T-cell (primary cell): ENCODE measurements around the gene ADAP2. TPM values are rescaled to one million over a fixed set of nuclear protein-coding genes. Genes with fewer than 3 reads are reported as not detected.
"Not testable (repeated sequence)": the region's sequence is repeated elsewhere in the genome, so short reads cannot be mapped to it uniquely, and the experiment has no call there.

Experiments
- ATAC-seq, 4 experiments: fragments of 200-7000 bp in 3 of 4; fragments of 150-1000 bp in 1 of 4; cut with Tn5 transposase; replicated peaks in 1 of 4; 1 replicate in 3 of 4; 2 replicates in 1 of 4; pipeline ENCODE4 v1.10.0; 2021; ENCODE audit warnings: moderate library complexity in 3 of 4, mild to moderate bottlenecking in 2 of 4, moderate number of reproducible peaks in 1 of 4
- CTCF ChIA-PET, 2 donors: fragments of 300-600 bp; sonication (Branson Sonifier 250); formaldehyde crosslinking; loops; one replicate each; lab custom pipeline; 2022; ENCODE audit warnings: antibody characterized with exemption in 2 of 2; lab: Charles Lee
- POLR2A ChIA-PET, 2 donors: fragments of 300-600 bp; sonication (Branson Sonifier 250); formaldehyde crosslinking; loops; one replicate each; lab custom pipeline; 2022; ENCODE audit warnings: antibody characterized with exemption in 2 of 2; lab: Charles Lee
- DNase-seq, 35 experiments: peaks; one replicate each; pipeline versions ENCODE4 v3.0.0 to v3.0.0-alpha.2; 2013 to 2023
- H3K27ac ChIP-seq: one replicate; pipeline ENCODE4 v1.5.1; 2013; ENCODE audit warnings: low read length
- H3K27me3 ChIP-seq, 2 experiments: replicated peaks in 1 of 2; 1 replicate in 1 of 2; 2 replicates in 1 of 2; pipeline versions ENCODE4 v1.6.1 to v1.7.0; 2013; ENCODE audit warnings: low read length in 1 of 2, mixed read lengths in 1 of 2; ENCODE audit not compliant: control insufficient read depth in 2 of 2, insufficient read depth in 2 of 2; ENCODE audit errors: extremely low read depth in 1 of 2
- H3K36me3 ChIP-seq, 2 donors: 1 replicate in 1 of 2; 2 replicates in 1 of 2; pipeline versions ENCODE4 v1.6.1 to v1.7.0; 2013; ENCODE audit warnings: low read length in 1 of 2; ENCODE audit not compliant: control insufficient read depth in 2 of 2, insufficient read depth in 1 of 2; ENCODE audit errors: extremely low read depth in 1 of 2
- H3K4me1 ChIP-seq, 2 experiments: 1 replicate in 1 of 2; 2 replicates in 1 of 2; pipeline versions ENCODE4 v1.6.1 to v1.7.0; 2013; ENCODE audit warnings: low read length in 2 of 2, mixed read lengths in 1 of 2; ENCODE audit not compliant: insufficient read depth in 2 of 2, control insufficient read depth in 1 of 2; ENCODE audit errors: extremely low read depth in 1 of 2
- H3K4me3 ChIP-seq, 2 donors: 1 replicate in 1 of 2; 2 replicates in 1 of 2; pipeline versions ENCODE4 v1.5.1 to v1.7.0; 2013; ENCODE audit warnings: mild to moderate bottlenecking in 2 of 2, low read length in 1 of 2, moderate library complexity in 1 of 2; ENCODE audit not compliant: control insufficient read depth in 1 of 2; ENCODE audit errors: extremely low read depth in 1 of 2
- H3K9me3 ChIP-seq: 2 replicates; pipeline ENCODE4 v1.7.0; 2013
- H3K27ac Mint-ChIP-seq, 2 donors: one replicate each; pipeline ENCODE4 v1.8.0; 2020 to 2021; ENCODE audit warnings: mild to moderate bottlenecking in 2 of 2, mixed read lengths in 2 of 2
- H3K27me3 Mint-ChIP-seq, 2 donors: one replicate each; pipeline ENCODE4 v1.8.0; 2021 to 2022; ENCODE audit warnings: mixed read lengths in 2 of 2
- H3K36me3 Mint-ChIP-seq: one replicate; pipeline ENCODE4 v1.8.0; 2021; ENCODE audit warnings: mixed read lengths
- H3K4me1 Mint-ChIP-seq, 3 donors: one replicate each; pipeline ENCODE4 v1.8.0; 2020 to 2022; ENCODE audit warnings: mixed read lengths in 3 of 3, mild to moderate bottlenecking in 1 of 3
- H3K4me3 Mint-ChIP-seq, 3 donors: one replicate each; pipeline ENCODE4 v1.8.0; 2020 to 2022; ENCODE audit warnings: mild to moderate bottlenecking in 3 of 3, mixed read lengths in 3 of 3, moderate library complexity in 3 of 3
- H3K9me3 Mint-ChIP-seq, 3 donors: one replicate each; pipeline ENCODE4 v1.8.0; 2020 to 2022; ENCODE audit warnings: mixed read lengths in 3 of 3
- WGBS: methylation state at CpG from one replicate; pipeline ENCODE4 v1.1.5; 2013; ENCODE audit warnings: missing lambda C conversion rate; ENCODE audit not compliant: insufficient coverage; 5-methylcytosine and 5-hydroxymethylcytosine counted together
- total RNA-seq, 35 experiments: library from RNA in 6 of 35; stranded (reverse) in 6 of 35; fragments of 120-200 nt in 1 of 35; gene quantifications; one replicate each; pipeline versions ENCODE4 v1.2.1 to v1.2.4 and lab custom pipeline; 2013 to 2026

Gene ADAP2
- total RNA-seq, 5 donors from 2014 or later (not counting 1 experiment from before 2014, with no cell fraction given): 1.7 to 4.9 (median 2.1) TPM

GRCh38 chr17:30965686-30966085 is 43.9 kb downstream of the ADAP2 start:
- peaks cover 0 to 12% of the 10 kb centered on the region in 2 experiments for H3K4me1 ChIP-seq
- no peak overlapping the region for H3K4me3 ChIP-seq
- Mint-ChIP-seq H3K27ac (no peak overlapping the region), H3K4me1 (peaks cover 17 to 27% (median 18%) of the 10 kb centered on the region in 3 donors), H3K36me3 (no peaks in the 10 kb centered on the region), H3K27me3 (peaks cover 0 to 3% of the 10 kb centered on the region in 2 donors), H3K9me3 (no peaks in the 10 kb centered on the region), H3K4me3 (no peak overlapping the region)
- H3K9me3 ChIP-seq: no peaks in the 10 kb centered on the region
- H3K36me3 ChIP-seq: no peaks in the 10 kb centered on the region
- DNase-seq (no peak), ATAC-seq (no peak)
- H3K27me3 ChIP-seq: peaks cover 0 to 8% of the 10 kb centered on the region in 2 experiments
- H3K27ac ChIP-seq: no peak overlapping the region
- ChIA-PET CTCF (no interaction called here), POLR2A (interaction anchor here in 1 of 2 donors (0.5 kb wide), 1 partner anchor 142 kb away, joined by 4 read pairs; no protein-coding TSS in a partner anchor)
- WGBS: 100% methylated on average over 1 of the region's 3 CpGs

GRCh38 chr17:30967911-30968310 is 46.2 kb downstream of the ADAP2 start:
- H3K27ac ChIP-seq, H3K36me3 Mint-ChIP-seq, H3K9me3 ChIP-seq, H3K4me3 Mint-ChIP-seq, H3K27ac Mint-ChIP-seq, CTCF ChIA-PET, H3K36me3 ChIP-seq, H3K4me3 ChIP-seq, DNase-seq, H3K9me3 Mint-ChIP-seq, H3K27me3 Mint-ChIP-seq, POLR2A ChIA-PET, ATAC-seq: not testable (repeated sequence)
- WGBS: 80% methylated on average over 1 of the region's 13 CpGs
- Histone ChIP-seq H3K27me3 (peaks cover 0 to 14% of the 10 kb centered on the region in 2 experiments), H3K4me1 (peaks cover 0 to 18% of the 10 kb centered on the region in 2 experiments)
- peaks cover 23 to 28% (median 27%) of the 10 kb centered on the region in 3 donors for H3K4me1 Mint-ChIP-seq

- CTCF ChIA-PET: interaction anchor here in 1 of 2 donors (0.6 kb wide), 2 partner anchors 18 to 153 kb away, joined by 3 read pairs; no protein-coding TSS in a partner anchor
- Histone ChIP-seq H3K27ac (peak overlapping the region; percentile 49), H3K36me3 (no peaks in the 10 kb centered on the region), H3K27me3 (peaks cover 0 to 14% of the 10 kb centered on the region in 2 experiments), H3K9me3 (no peaks in the 10 kb centered on the region), H3K4me1 (peaks cover 0 to 25% of the 10 kb centered on the region in 2 experiments), H3K4me3 (peak overlapping the region; percentile 76 to 90)
- peak in 15 of 35 experiments; percentile 4 to 63 (median 27) for DNase-seq
- Mint-ChIP-seq H3K36me3 (peaks cover 1% of the 10 kb centered on the region), H3K27me3 (peaks cover 0 to 3% of the 10 kb centered on the region in 2 donors), H3K27ac (peak overlapping the region; percentile 86 to 88), H3K9me3 (peaks cover 0 to 3% (median 0%) of the 10 kb centered on the region in 3 donors), H3K4me3 (peak overlapping the region; percentile 90 to 97 (median 94)), H3K4me1 (peaks cover 24 to 35% (median 27%) of the 10 kb centered on the region in 3 donors)
- POLR2A ChIA-PET: interaction anchor here in 1 of 2 donors (0.6 kb wide), 1 partner anchor 122 kb away, joined by 3 read pairs; no protein-coding TSS in a partner anchor
- peak in 2 of 4 experiments; percentile 28 to 51 for ATAC-seq
- WGBS: 37% methylated on average over 20 of the region's 31 CpGs
Measured at GRCh38 chr17:30969989-30970830, 48.5 kb downstream of the ADAP2 start.

- H3K27me3 ChIP-seq: peaks cover 0 to 14% of the 10 kb centered on the region in 2 experiments
- H3K4me3 Mint-ChIP-seq: peak within 1 kb of the TSS; percentile 90 to 97 (median 94)
- under 1% methylated on average over 60 of the region's 66 CpGs for WGBS
- peak within 1 kb of the TSS; percentile 86 to 88 for H3K27ac Mint-ChIP-seq
- CTCF ChIA-PET: interaction anchor here in 1 of 2 donors (0.6 kb wide), 1 partner anchor 18 kb away, joined by 3 read pairs; no protein-coding TSS in a partner anchor
- H3K36me3 ChIP-seq: no peaks in the 10 kb centered on the region
- H3K4me1 Mint-ChIP-seq: peaks cover 24 to 38% (median 27%) of the 10 kb centered on the region in 3 donors
- ATAC-seq (peak; percentile 87 to 89 (median 88)), DNase-seq (peak in 34 of 35 experiments; percentile 13 to 69 (median 40))
- POLR2A ChIA-PET: no interaction called here
- peak within 1 kb of the TSS; percentile 76 to 90 for H3K4me3 ChIP-seq
- H3K27me3 Mint-ChIP-seq: peaks cover 0 to 3% of the 10 kb centered on the region in 2 donors
- H3K4me1 ChIP-seq: peaks cover 0 to 25% of the 10 kb centered on the region in 2 experiments
- peak within 1 kb of the TSS; percentile 49 for H3K27ac ChIP-seq
- H3K36me3 Mint-ChIP-seq: peaks cover 7% of the 10 kb centered on the region
- H3K9me3 ChIP-seq: no peaks in the 10 kb centered on the region
- peaks cover 0 to 3% (median 0%) of the 10 kb centered on the region in 3 donors for H3K9me3 Mint-ChIP-seq
Measured at GRCh38 chr17:30970831-30971567, 49.3 kb downstream of the ADAP2 start, which contains the start of gene RNF135. Gene RNF135 (plus strand): TSS chr17:30971039. CDS start chr17:30971074, 35 bp downstream.

GRCh38 chr17:30975042-30975820 is 53.5 kb downstream of the ADAP2 start:
- no peak overlapping the region for H3K4me3 ChIP-seq
- no peaks in the 10 kb centered on the region for H3K27me3 Mint-ChIP-seq
- WGBS: 88% methylated on average over 5 of the region's 8 CpGs
- peaks cover 0 to 10% of the 10 kb centered on the region in 2 experiments for H3K27me3 ChIP-seq
- H3K27ac ChIP-seq: no peak overlapping the region
- peaks cover 0 to 22% of the 10 kb centered on the region in 2 experiments for H3K4me1 ChIP-seq
- ATAC-seq (no peak), DNase-seq (peak in 5 of 35 experiments; percentile 13 to 38 (median 17))
- H3K27ac Mint-ChIP-seq: peak overlapping the region in 1 of 2 donors; percentile 23
- H3K9me3 Mint-ChIP-seq: peaks cover 0 to 7% (median 3%) of the 10 kb centered on the region in 3 donors
- H3K4me1 Mint-ChIP-seq: peaks cover 16 to 29% (median 23%) of the 10 kb centered on the region in 3 donors
- POLR2A ChIA-PET: interaction anchor here (0.7 kb wide), 2 partner anchors 19 to 1035 kb away, joined by 3 read pairs; no protein-coding TSS in a partner anchor
- H3K9me3 ChIP-seq: no peaks in the 10 kb centered on the region
- peaks cover 18% of the 10 kb centered on the region for H3K36me3 Mint-ChIP-seq
- H3K4me3 Mint-ChIP-seq: no peak overlapping the region
- CTCF ChIA-PET: interaction anchor here in 1 of 2 donors (0.6 kb wide), 1 partner anchor 420 kb away, joined by 6 read pairs; no protein-coding TSS in a partner anchor
- H3K36me3 ChIP-seq: no peaks in the 10 kb centered on the region
